Peyer's patch (tissue), 4 donors: Measurements from ENCODE around the gene BCR. TPM values are rescaled to one million over a fixed set of nuclear protein-coding genes. Genes with fewer than 3 reads are reported as not detected.

Source experiments
- DNase-seq, 3 donors: peaks; one replicate each; pipeline ENCODE4 v3.0.0-alpha.2; 2017 to 2019
- H3K27ac ChIP-seq, 4 donors: fragments of 200-600 bp; sonication (generic); one replicate each; pipeline ENCODE4 v1.5.1; 2016 to 2019
- H3K27me3 ChIP-seq, 2 donors: fragments of 200-600 bp; sonication (generic); one replicate each; pipeline ENCODE4 v1.5.1; 2019
- H3K36me3 ChIP-seq, 3 donors: fragments of 200-600 bp; sonication (generic); one replicate each; pipeline ENCODE4 v1.5.1; 2016 to 2019
- H3K4me1 ChIP-seq, 4 donors: fragments of 200-600 bp; sonication (generic); one replicate each; pipeline ENCODE4 v1.5.1; 2016 to 2019
- H3K4me3 ChIP-seq, 4 donors: fragments of 200-600 bp; sonication (generic); 1 replicate in 3 of 4; 2 replicates in 1 of 4; pipeline ENCODE4 v1.5.1; 2016 to 2019; ENCODE audit warnings: mild to moderate bottlenecking in 1 of 4
- H3K9me3 ChIP-seq, 4 donors: fragments of 200-600 bp; sonication (generic); one replicate each; pipeline ENCODE4 v1.5.1; 2016 to 2019; ENCODE audit warnings: mild to moderate bottlenecking in 1 of 4
- POLR2A ChIP-seq, 2 donors: fragments of 450-650 bp; IDR thresholded peaks; one replicate each; pipeline ENCODE4 v1.5.1; 2017; ENCODE audit warnings: antibody characterized with exemption in 2 of 2, mild to moderate bottlenecking in 2 of 2, moderate library complexity in 2 of 2
- total RNA-seq, 4 donors: library from RNA; depleted of rRNA; stranded (reverse); fragments of >200 nt; gene quantifications; one replicate each; pipeline ENCODE4 v1.1.0, GENCODE V29; 2016
- TF ChIP-seq, protein P1 (sequence below), 6 experiments: fragments of 450-650 bp in 4 of 6; fragments of 200-600 bp in 2 of 6; sonication (generic) in 1 of 6; IDR thresholded peaks; one replicate each; pipeline ENCODE4 v1.5.1; 2017 to 2019; ENCODE audit warnings: antibody characterized with exemption in 6 of 6, mild to moderate bottlenecking in 3 of 6, moderate library complexity in 1 of 6

BCR gene
- total RNA-seq, 4 donors from 2014 or later, result 55.8 to 86.9 (median 66.1) TPM

- no peak for DNase-seq
- no peaks in the 10 kb centered on the region for H3K36me3 ChIP-seq
- H3K9me3 ChIP-seq, result no peaks in the 10 kb centered on the region
- no peaks in the 10 kb centered on the region for H3K27me3 ChIP-seq
- TF ChIP-seq POLR2A (IDR thresholded peaks at IDR 0.05), result no peak
- TF ChIP-seq, protein P1, sequence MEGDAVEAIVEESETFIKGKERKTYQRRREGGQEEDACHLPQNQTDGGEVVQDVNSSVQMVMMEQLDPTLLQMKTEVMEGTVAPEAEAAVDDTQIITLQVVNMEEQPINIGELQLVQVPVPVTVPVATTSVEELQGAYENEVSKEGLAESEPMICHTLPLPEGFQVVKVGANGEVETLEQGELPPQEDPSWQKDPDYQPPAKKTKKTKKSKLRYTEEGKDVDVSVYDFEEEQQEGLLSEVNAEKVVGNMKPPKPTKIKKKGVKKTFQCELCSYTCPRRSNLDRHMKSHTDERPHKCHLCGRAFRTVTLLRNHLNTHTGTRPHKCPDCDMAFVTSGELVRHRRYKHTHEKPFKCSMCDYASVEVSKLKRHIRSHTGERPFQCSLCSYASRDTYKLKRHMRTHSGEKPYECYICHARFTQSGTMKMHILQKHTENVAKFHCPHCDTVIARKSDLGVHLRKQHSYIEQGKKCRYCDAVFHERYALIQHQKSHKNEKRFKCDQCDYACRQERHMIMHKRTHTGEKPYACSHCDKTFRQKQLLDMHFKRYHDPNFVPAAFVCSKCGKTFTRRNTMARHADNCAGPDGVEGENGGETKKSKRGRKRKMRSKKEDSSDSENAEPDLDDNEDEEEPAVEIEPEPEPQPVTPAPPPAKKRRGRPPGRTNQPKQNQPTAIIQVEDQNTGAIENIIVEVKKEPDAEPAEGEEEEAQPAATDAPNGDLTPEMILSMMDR (IDR thresholded peaks at IDR 0.05), result no peak
- no peak overlapping the region for H3K27ac ChIP-seq
- peaks cover 0 to 9% (median 0%) of the 10 kb centered on the region in 4 donors for H3K4me1 ChIP-seq
- no peak overlapping the region for H3K4me3 ChIP-seq
Measured at GRCh38 chr22:23202812-23203451, 22.6 kb downstream of the BCR start.

GRCh38 chr22:23203452-23204124 lies 23.3 kb downstream of the BCR start:
- no peaks in the 10 kb centered on the region for H3K9me3 ChIP-seq
- TF ChIP-seq POLR2A (IDR thresholded peaks at IDR 0.05), result no peak
- TF ChIP-seq, protein P1 (IDR thresholded peaks at IDR 0.05), result no peak
- H3K4me1 ChIP-seq, result peaks cover 0 to 9% (median 0%) of the 10 kb centered on the region in 4 donors
- no peak overlapping the region for H3K27ac ChIP-seq
- no peaks in the 10 kb centered on the region for H3K27me3 ChIP-seq
- H3K36me3 ChIP-seq, result no peaks in the 10 kb centered on the region
- no peak for DNase-seq
- H3K4me3 ChIP-seq, result no peak overlapping the region

GRCh38 chr22:23204125-23204488 lies 23.8 kb downstream of the BCR start:
- Histone ChIP-seq H3K27ac (no peak overlapping the region), H3K4me3 (no peak overlapping the region), H3K27me3 (no peaks in the 10 kb centered on the region), H3K4me1 (peaks cover 0 to 9% (median 0%) of the 10 kb centered on the region in 4 donors), H3K9me3 (no peaks in the 10 kb centered on the region), H3K36me3 (no peaks in the 10 kb centered on the region)
- no peak for DNase-seq
- TF ChIP-seq, protein P1 (IDR thresholded peaks at IDR 0.05), result no peak
- no peak for TF ChIP-seq POLR2A (IDR thresholded peaks at IDR 0.05)

- H3K27ac ChIP-seq, result no peak overlapping the region
- TF ChIP-seq POLR2A (IDR thresholded peaks at IDR 0.05), result no peak
- TF ChIP-seq, protein P1 (IDR thresholded peaks at IDR 0.05), result no peak
- no peak overlapping the region for H3K4me3 ChIP-seq
- DNase-seq, result no peak
- peaks cover 0 to 9% (median 0%) of the 10 kb centered on the region in 4 donors for H3K4me1 ChIP-seq
- H3K9me3 ChIP-seq, result no peaks in the 10 kb centered on the region
- H3K36me3 ChIP-seq, result no peaks in the 10 kb centered on the region
- no peaks in the 10 kb centered on the region for H3K27me3 ChIP-seq
Measured at GRCh38 chr22:23204541-23205157, 24.3 kb downstream of the BCR start.

DNA sequence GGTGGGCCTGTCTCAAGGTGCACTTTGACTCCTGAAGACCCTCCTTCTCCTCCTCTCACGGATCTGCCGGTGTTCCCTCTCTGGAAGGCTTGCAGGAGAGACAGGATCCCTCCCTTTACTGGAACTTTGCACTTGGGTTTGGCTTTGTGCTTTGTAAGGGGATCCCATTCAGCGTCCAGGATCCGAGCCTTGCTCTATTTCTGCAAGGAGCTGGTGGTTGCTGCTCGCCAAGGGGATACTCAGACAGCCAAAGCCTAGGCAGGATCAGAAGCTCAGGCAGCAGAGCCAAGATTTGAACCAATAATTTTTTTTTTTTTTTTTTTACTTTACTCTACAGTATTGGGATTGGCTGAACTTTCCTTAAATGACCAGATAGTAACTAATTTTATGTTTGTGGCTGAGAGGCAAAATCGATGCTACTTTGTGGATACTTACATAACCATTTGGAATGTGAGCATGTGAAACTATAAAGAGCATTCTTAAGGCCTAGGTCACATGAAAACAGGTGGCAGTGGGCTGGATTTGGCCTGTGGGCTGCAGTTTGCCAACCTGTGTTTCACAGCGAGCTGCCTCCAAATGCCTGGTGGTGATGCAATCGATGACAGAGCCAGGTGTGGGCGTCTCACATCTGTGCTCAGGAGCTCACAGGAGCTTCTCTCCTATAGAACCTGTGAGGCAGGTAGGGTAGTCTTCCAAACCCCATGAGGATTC lies 25.2 kb downstream of the BCR start:
- no peak overlapping the region for H3K4me3 ChIP-seq
- DNase-seq, result no peak
- TF ChIP-seq POLR2A (IDR thresholded peaks at IDR 0.05), result no peak
- H3K4me1 ChIP-seq, result peaks cover 0 to 9% (median 0%) of the 10 kb centered on the region in 4 donors
- no peaks in the 10 kb centered on the region for H3K36me3 ChIP-seq
- no peaks in the 10 kb centered on the region for H3K9me3 ChIP-seq
- no peaks in the 10 kb centered on the region for H3K27me3 ChIP-seq
- no peak overlapping the region for H3K27ac ChIP-seq
